ENCODE measurements around the gene SMIM41. TPM values are rescaled to one million over a fixed set of nuclear protein-coding genes. Genes with fewer than 3 reads are reported as not detected.

Gene SMIM41
- total RNA-seq, 1 experiment from 2014 or later: not detected

DNA sequence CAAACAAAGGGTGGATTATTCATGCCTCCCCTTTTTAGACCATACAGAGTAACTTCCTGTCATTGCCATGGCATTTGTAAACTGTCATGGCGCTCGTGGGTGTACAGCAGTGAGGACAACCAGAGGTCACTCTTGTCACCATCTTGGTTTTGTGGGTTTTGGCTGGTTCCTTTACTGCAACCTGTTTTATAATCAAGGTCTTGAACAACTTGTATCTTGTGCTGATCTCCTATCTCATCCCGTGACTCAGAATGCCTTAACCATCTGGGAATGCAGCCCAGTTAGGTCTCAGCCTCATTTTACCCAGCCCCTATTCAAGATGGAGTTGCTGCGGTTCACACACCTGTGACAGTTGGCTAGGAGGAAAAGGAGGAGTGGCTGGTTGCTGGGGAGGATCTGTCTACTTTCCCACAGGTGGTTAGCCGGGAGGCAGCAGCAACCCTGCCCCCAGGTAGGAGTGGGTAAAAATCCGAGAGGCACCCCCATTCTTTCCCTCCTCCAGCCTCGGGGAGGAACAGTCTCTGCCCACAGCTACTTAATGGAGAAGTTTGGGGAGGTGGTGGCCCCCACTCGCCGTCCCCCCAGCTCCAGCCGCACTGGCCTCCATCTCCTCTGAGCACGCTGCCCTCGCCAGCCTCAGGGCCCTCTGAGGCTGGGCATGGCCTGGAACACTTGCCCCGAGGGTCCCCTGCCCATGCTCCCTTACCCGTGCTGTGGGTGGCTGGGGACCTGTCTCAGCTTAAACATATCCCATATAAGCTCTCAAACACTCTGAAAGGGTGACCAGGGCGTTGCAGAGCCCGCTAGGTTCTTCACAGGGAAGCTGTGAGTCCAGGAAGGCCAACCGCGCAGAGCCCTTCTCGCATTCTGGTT lies 41.7 kb downstream of the SMIM41 start:
- Histone ChIP-seq H3F3A (ENCODE audit: insufficient read depth, low read depth) (peaks cover 8% of the 10 kb centered on the region), H3K27me3 (ENCODE audit: insufficient read depth, low read depth) (no peaks in the 10 kb centered on the region), H4K20me1 (ENCODE audit: insufficient read depth) (no peaks in the 10 kb centered on the region), H3K4me3 (no peak overlapping the region), H3K36me3 (ENCODE audit: low read depth) (no peaks in the 10 kb centered on the region), H2AFZ (no peak overlapping the region), H3K27ac (no peak overlapping the region), H3K79me2 (ENCODE audit: low read depth) (no peaks in the 10 kb centered on the region), H3K4me2 (no peak overlapping the region), H3K9me3 (ENCODE audit: insufficient read depth, low read depth) (no peaks in the 10 kb centered on the region), H3K9me2 (ENCODE audit: insufficient read depth) (no peaks in the 10 kb centered on the region), H3K4me1 (replicated peaks; ENCODE audit: insufficient read depth) (peaks cover 16% of the 10 kb centered on the region)
- no peak for DNase-seq
- ChIA-PET POLR2A (ENCODE audit: unreplicated experiment) (no interaction called here), CTCF (interaction anchor here (1.3 to 1.5 kb wide), 2 partner anchors 95 to 117 kb away, joined by 3 to 8 read pairs; no protein-coding TSS in a partner anchor)
- TF ChIP-seq, protein P1, sequence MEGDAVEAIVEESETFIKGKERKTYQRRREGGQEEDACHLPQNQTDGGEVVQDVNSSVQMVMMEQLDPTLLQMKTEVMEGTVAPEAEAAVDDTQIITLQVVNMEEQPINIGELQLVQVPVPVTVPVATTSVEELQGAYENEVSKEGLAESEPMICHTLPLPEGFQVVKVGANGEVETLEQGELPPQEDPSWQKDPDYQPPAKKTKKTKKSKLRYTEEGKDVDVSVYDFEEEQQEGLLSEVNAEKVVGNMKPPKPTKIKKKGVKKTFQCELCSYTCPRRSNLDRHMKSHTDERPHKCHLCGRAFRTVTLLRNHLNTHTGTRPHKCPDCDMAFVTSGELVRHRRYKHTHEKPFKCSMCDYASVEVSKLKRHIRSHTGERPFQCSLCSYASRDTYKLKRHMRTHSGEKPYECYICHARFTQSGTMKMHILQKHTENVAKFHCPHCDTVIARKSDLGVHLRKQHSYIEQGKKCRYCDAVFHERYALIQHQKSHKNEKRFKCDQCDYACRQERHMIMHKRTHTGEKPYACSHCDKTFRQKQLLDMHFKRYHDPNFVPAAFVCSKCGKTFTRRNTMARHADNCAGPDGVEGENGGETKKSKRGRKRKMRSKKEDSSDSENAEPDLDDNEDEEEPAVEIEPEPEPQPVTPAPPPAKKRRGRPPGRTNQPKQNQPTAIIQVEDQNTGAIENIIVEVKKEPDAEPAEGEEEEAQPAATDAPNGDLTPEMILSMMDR (conservative IDR thresholded peaks at IDR 0.05): no peak
- no peak for TF ChIP-seq EZH2 (IDR thresholded peaks at IDR 0.05; ENCODE audit: low read depth)
- intact Hi-C loops (cut with micrococcal nuclease; ENCODE audit: unreplicated experiment): loop anchor here (5.0 kb wide), 1 partner anchor 119 kb away; no protein-coding TSS in a partner anchor
- no TSS peak for BruUV-seq (replicated peaks)

DNA sequence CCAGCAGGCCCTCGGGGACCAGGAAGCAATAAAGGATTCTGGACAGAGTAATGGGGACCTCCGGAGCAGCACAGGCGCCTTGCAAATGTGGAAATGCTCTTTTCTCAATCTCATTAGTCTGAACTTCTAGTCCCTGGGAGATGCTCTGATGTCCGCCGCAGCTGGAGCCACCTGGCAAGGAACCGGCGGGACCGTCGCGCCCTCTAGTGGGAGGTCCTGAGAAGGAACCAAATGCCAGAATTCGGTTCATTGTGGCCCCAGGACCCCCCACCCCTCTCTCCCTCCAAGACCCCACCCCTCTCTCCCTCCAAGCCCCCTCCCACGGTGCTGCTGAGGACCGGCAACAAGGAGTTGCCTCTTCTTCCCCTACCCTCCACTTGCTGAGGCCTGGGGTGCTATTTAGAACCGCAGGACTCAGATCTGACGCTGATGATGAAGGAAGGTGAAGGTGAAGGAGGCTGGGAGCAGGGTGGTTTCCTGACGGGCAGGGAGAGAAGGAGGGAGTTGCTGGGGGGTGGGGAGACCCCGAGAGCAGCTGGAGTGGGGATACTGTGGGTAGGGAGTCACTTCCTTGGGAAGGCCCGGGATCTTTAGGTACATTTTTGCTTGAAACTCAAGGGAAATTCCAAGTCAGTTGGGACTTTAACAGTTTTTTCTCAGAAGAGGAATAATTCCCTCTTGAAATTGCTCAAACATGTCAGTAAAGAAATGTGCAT lies 42.5 kb downstream of the SMIM41 start:
- Histone ChIP-seq H3K27me3 (ENCODE audit: insufficient read depth, low read depth) (no peaks in the 10 kb centered on the region), H3K27ac (no peak overlapping the region), H3K9me3 (ENCODE audit: insufficient read depth, low read depth) (no peaks in the 10 kb centered on the region), H3K4me2 (no peak overlapping the region), H3K79me2 (ENCODE audit: low read depth) (no peaks in the 10 kb centered on the region), H3K4me3 (no peak overlapping the region), H3K36me3 (ENCODE audit: low read depth) (no peaks in the 10 kb centered on the region), H3F3A (ENCODE audit: insufficient read depth, low read depth) (peaks cover 5% of the 10 kb centered on the region), H3K9me2 (ENCODE audit: insufficient read depth) (no peaks in the 10 kb centered on the region), H2AFZ (no peak overlapping the region), H4K20me1 (ENCODE audit: insufficient read depth) (no peaks in the 10 kb centered on the region), H3K4me1 (replicated peaks; ENCODE audit: insufficient read depth) (peaks cover 8% of the 10 kb centered on the region)
- peak; percentile 36 to 56 for DNase-seq
- POLR2A ChIA-PET (ENCODE audit: unreplicated experiment): no interaction called here
- BruUV-seq (replicated peaks): no TSS peak
- CTCF ChIA-PET: interaction anchor here (0.6 to 1.5 kb wide), 3 partner anchors 96 to 662 kb away, joined by 3 to 13 read pairs (median 8); no protein-coding TSS in a partner anchor
- TF ChIP-seq, protein P1 (conservative IDR thresholded peaks at IDR 0.05): peak; percentile 80
- no peak for TF ChIP-seq EZH2 (IDR thresholded peaks at IDR 0.05; ENCODE audit: low read depth)
- intact Hi-C loops (cut with micrococcal nuclease; ENCODE audit: unreplicated experiment): loop anchor here (1.0 to 5.0 kb wide), 2 partner anchors 97 to 120 kb away; no protein-coding TSS in a partner anchor

DNA sequence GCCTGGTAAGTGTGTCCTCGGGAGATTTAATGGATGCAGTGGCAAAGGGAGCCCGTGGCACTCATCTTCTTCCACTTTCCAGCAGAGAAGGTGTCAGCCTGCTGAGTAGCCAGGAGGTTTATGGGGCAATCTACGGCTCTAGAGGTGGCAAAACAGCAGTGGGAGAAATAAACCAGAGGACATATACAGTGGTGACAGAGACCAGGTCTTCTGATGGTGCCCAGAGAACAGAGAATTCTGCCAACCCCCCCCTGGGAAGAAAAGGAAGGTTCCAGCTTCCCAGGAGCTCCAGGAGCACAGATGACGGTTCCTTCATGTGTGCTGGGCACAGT lies 43.0 kb downstream of the SMIM41 start:
- Histone ChIP-seq H3K79me2 (ENCODE audit: low read depth) (no peaks in the 10 kb centered on the region), H3K9me3 (ENCODE audit: insufficient read depth, low read depth) (no peaks in the 10 kb centered on the region), H3K4me2 (no peak overlapping the region), H3K4me1 (replicated peaks; ENCODE audit: insufficient read depth) (peaks cover 3% of the 10 kb centered on the region; the same call in 1 of the 2 replicates), H2AFZ (no peak overlapping the region), H3K4me3 (no peak overlapping the region), H3K9me2 (ENCODE audit: insufficient read depth) (no peaks in the 10 kb centered on the region), H3K27ac (no peak overlapping the region), H3K36me3 (ENCODE audit: low read depth) (no peaks in the 10 kb centered on the region), H4K20me1 (ENCODE audit: insufficient read depth) (no peaks in the 10 kb centered on the region), H3F3A (ENCODE audit: insufficient read depth, low read depth) (no peaks in the 10 kb centered on the region; the same call in 1 of the 2 replicates), H3K27me3 (ENCODE audit: insufficient read depth, low read depth) (no peaks in the 10 kb centered on the region)
- intact Hi-C loops (cut with micrococcal nuclease; ENCODE audit: unreplicated experiment): loop anchor here (1.0 to 5.0 kb wide), 2 partner anchors 97 to 120 kb away; no protein-coding TSS in a partner anchor
- POLR2A ChIA-PET (ENCODE audit: unreplicated experiment): no interaction called here
- no peak for DNase-seq
- CTCF ChIA-PET: interaction anchor here (0.6 to 1.3 kb wide), 5 partner anchors 92 to 751 kb away, joined by 3 to 13 read pairs (median 3); no protein-coding TSS in a partner anchor
- BruUV-seq (replicated peaks): no TSS peak
- no peak for TF ChIP-seq EZH2 (IDR thresholded peaks at IDR 0.05; ENCODE audit: low read depth)
- TF ChIP-seq, protein P1 (conservative IDR thresholded peaks at IDR 0.05): no peak
